RWPE2 (cell line): ENCODE data around the gene APOL4.
"Not testable (repeated sequence)": the region's sequence is repeated elsewhere in the genome, so short reads cannot be mapped to it uniquely, and the experiment has no call there.

Experiments used
- ATAC-seq: fragments of 200-7000 bp; cut with Tn5 transposase; 3 replicates; pipeline ENCODE4 v1.9.1; 2021; ENCODE audit warnings: low read depth
- DNase-seq: peaks from one replicate; pipeline ENCODE4 v3.0.0-alpha.2; 2020; ENCODE audit warnings: low spot score
- H3K27ac ChIP-seq: fragments of 450-650 bp; 2 replicates; pipeline ENCODE4 v1.5.1; 2017; ENCODE audit warnings: mild to moderate bottlenecking; ENCODE audit not compliant: poor library complexity, severe bottlenecking
- H3K27me3 ChIP-seq: fragments of 250-450 bp; sonication (Bioruptor Pico); 2 replicates; pipeline ENCODE4 v1.5.1; 2021; ENCODE audit warnings: mild to moderate bottlenecking, moderate library complexity; ENCODE audit not compliant: insufficient read depth, poor library complexity, severe bottlenecking
- H3K36me3 ChIP-seq: fragments of 250-450 bp; sonication (Bioruptor Pico); 2 replicates; pipeline ENCODE4 v1.5.1; 2020; ENCODE audit warnings: low read depth, mild to moderate bottlenecking, moderate library complexity
- H3K4me1 ChIP-seq: fragments of 250-450 bp; sonication (Bioruptor Pico); 2 replicates; pipeline ENCODE4 v1.5.1; 2021; ENCODE audit warnings: mild to moderate bottlenecking, moderate library complexity; ENCODE audit not compliant: insufficient read depth, poor library complexity, severe bottlenecking
- H3K4me3 ChIP-seq: fragments of 250-450 bp; sonication (Bioruptor Pico); 2 replicates; pipeline ENCODE4 v1.5.1; 2021; ENCODE audit warnings: mild to moderate bottlenecking, moderate library complexity; ENCODE audit not compliant: severe bottlenecking
- H3K9me3 ChIP-seq: fragments of 250-450 bp; sonication (Bioruptor Pico); 2 replicates; pipeline ENCODE4 v1.5.1; 2021; ENCODE audit warnings: mild to moderate bottlenecking, moderate library complexity; ENCODE audit not compliant: severe bottlenecking
- CTCF ChIP-seq: fragments of 450-650 bp; IDR thresholded peaks from one replicate; pipeline ENCODE4 v1.5.1; 2017; ENCODE audit warnings: mild to moderate bottlenecking, moderate library complexity; ENCODE audit not compliant: poor library complexity, severe bottlenecking

The APOL4 gene

GRCh38 chr22:36162127-36163034 is 39.2 kb downstream of the APOL4 start:
- no peak overlapping the region for H3K4me3 ChIP-seq
- no peaks in the 10 kb centered on the region for H3K4me1 ChIP-seq
- ATAC-seq (no peak), DNase-seq (no peak)
- no peak for TF ChIP-seq CTCF
- H3K36me3 ChIP-seq: no peaks in the 10 kb centered on the region
- no peak overlapping the region for H3K27ac ChIP-seq
- no peaks in the 10 kb centered on the region for H3K9me3 ChIP-seq
- H3K27me3 ChIP-seq: no peaks in the 10 kb centered on the region

GRCh38 chr22:36161793-36162126 is 39.8 kb downstream of the APOL4 start:
- ATAC-seq, H3K4me3 ChIP-seq, H3K4me1 ChIP-seq: not testable (repeated sequence)

GRCh38 chr22:36160499-36160942 is 41.1 kb downstream of the APOL4 start, which contains the start of gene APOL3:
APOL3 (minus strand) TSS chr22:36160755; CDS start chr22:36149055, 11,700 bp downstream.
- H3K36me3 ChIP-seq: no peaks in the 10 kb centered on the region
- peak; percentile 52 for ATAC-seq
- H3K4me1 ChIP-seq: peaks cover 9% of the 10 kb centered on the region
- H3K9me3 ChIP-seq: no peaks in the 10 kb centered on the region
- H3K4me3 ChIP-seq: no peak within 1 kb of the TSS
- H3K27me3 ChIP-seq: no peaks in the 10 kb centered on the region
- no peak for DNase-seq
- no peak for TF ChIP-seq CTCF
- no peak within 1 kb of the TSS for H3K27ac ChIP-seq

More at GRCh38 chr22:36161793-36162126, 39.8 kb downstream of the APOL4 start:
- H3K9me3 ChIP-seq, DNase-seq, H3K36me3 ChIP-seq, H3K27ac ChIP-seq, H3K27me3 ChIP-seq: not testable (repeated sequence)

- peak; percentile 73 for ATAC-seq
- H3K27ac ChIP-seq: peak overlapping the region; percentile 32
- DNase-seq: no peak
- no peaks in the 10 kb centered on the region for H3K9me3 ChIP-seq
- peak overlapping the region; percentile 20 for H3K4me3 ChIP-seq
- no peak for TF ChIP-seq CTCF
- no peaks in the 10 kb centered on the region for H3K36me3 ChIP-seq
- H3K4me1 ChIP-seq: peaks cover 9% of the 10 kb centered on the region
- no peaks in the 10 kb centered on the region for H3K27me3 ChIP-seq
These were observed 44.8 kb downstream of the APOL4 start for GRCh38 chr22:36156515-36157419.

- ATAC-seq (no peak), DNase-seq (no peak)
- Histone ChIP-seq H3K27me3 (no peaks in the 10 kb centered on the region), H3K4me1 (peaks cover 9% of the 10 kb centered on the region), H3K36me3 (no peaks in the 10 kb centered on the region), H3K9me3 (no peaks in the 10 kb centered on the region), H3K4me3 (no peak overlapping the region), H3K27ac (peak overlapping the region; percentile 32)
- no peak for TF ChIP-seq CTCF
These were observed 45.5 kb downstream of the APOL4 start for GRCh38 chr22:36156119-36156514.
